GM23248 (cell line): ENCODE measurements around the gene PLCB1. TPM values are rescaled to one million over a fixed set of nuclear protein-coding genes. Genes with fewer than 3 reads are reported as not detected.
A peak's percentile ranks its signal among the peaks of the same experiment; 100 is the strongest.

ENCODE experiments used
- DNase-seq: peaks from one replicate; pipeline ENCODE4 v3.0.0-alpha.2; 2015
- H2AFZ ChIP-seq: fragments of 200-600 bp; sonication (generic); 2 replicates; pipeline ENCODE4 v1.6.1; 2016; ENCODE audit warnings: antibody characterized with exemption
- H3F3A ChIP-seq: fragments of 200-600 bp; sonication (generic); 2 replicates; pipeline ENCODE4 v1.6.1; 2016; ENCODE audit warnings: mild to moderate bottlenecking, antibody characterized with exemption, mixed run types; ENCODE audit not compliant: insufficient read depth
- H3K27ac ChIP-seq: fragments of 200-600 bp; sonication (generic); 2 replicates; pipeline ENCODE4 v1.5.1; 2016; ENCODE audit warnings: mild to moderate bottlenecking
- H3K27me3 ChIP-seq: fragments of 200-600 bp; sonication (generic); replicated peaks from 2 replicates; pipeline ENCODE4 v1.6.1; 2016; ENCODE audit warnings: mild to moderate bottlenecking; ENCODE audit not compliant: insufficient read depth
- H3K36me3 ChIP-seq: fragments of 200-600 bp; sonication (generic); 2 replicates; pipeline ENCODE4 v1.6.1; 2016; ENCODE audit warnings: low read depth, mild to moderate bottlenecking
- H3K4me1 ChIP-seq: fragments of 200-600 bp; sonication (generic); 2 replicates; pipeline ENCODE4 v1.6.1; 2016; ENCODE audit warnings: mild to moderate bottlenecking; ENCODE audit not compliant: insufficient read depth
- H3K4me2 ChIP-seq: fragments of 200-600 bp; sonication (generic); one replicate; pipeline ENCODE4 v1.6.1; 2016; ENCODE audit warnings: mild to moderate bottlenecking; ENCODE audit not compliant: unreplicated experiment
- H3K4me3 ChIP-seq: fragments of 200-600 bp; sonication (generic); 2 replicates; pipeline ENCODE4 v1.5.1; 2016; ENCODE audit warnings: mild to moderate bottlenecking
- H3K79me2 ChIP-seq: fragments of 200-600 bp; sonication (generic); 2 replicates; pipeline ENCODE4 v1.6.1; 2016; ENCODE audit warnings: mild to moderate bottlenecking; ENCODE audit not compliant: insufficient read depth
- H3K9ac ChIP-seq: fragments of 200-600 bp; sonication (generic); 2 replicates; pipeline ENCODE4 v1.6.1; 2016; ENCODE audit warnings: mild to moderate bottlenecking
- H3K9me2 ChIP-seq: fragments of 200-600 bp; sonication (generic); 2 replicates; pipeline ENCODE4 v1.6.1; 2016; ENCODE audit warnings: mixed run types, mild to moderate bottlenecking, moderate library complexity; ENCODE audit not compliant: insufficient read depth
- H3K9me3 ChIP-seq: fragments of 200-600 bp; sonication (generic); one replicate; pipeline ENCODE4 v1.6.1; 2017; ENCODE audit warnings: low read depth
- H4K20me1 ChIP-seq: fragments of 200-600 bp; sonication (generic); 2 replicates; pipeline ENCODE4 v1.6.0; 2016; ENCODE audit not compliant: insufficient read depth
- EZH2 ChIP-seq: fragments of 200-600 bp; sonication (generic); IDR thresholded peaks from 2 replicates; pipeline ENCODE4 v1.6.1; 2018; ENCODE audit warnings: antibody characterized with exemption, mild to moderate bottlenecking; ENCODE audit not compliant: insufficient read depth, poor library complexity, severe bottlenecking
- EZH2phosphoT487 ChIP-seq: fragments of 200-600 bp; sonication (generic); IDR thresholded peaks from 2 replicates; pipeline ENCODE4 v1.6.1; 2018; ENCODE audit warnings: antibody characterized with exemption, moderate library complexity, mild to moderate bottlenecking, low read depth; ENCODE audit not compliant: insufficient read depth
- WGBS, 2 experiments: methylation state at CpG; one replicate each; pipeline ENCODE4 v1.1.6; 2015 to 2017; ENCODE audit warnings: low lambda C conversion rate in 2 of 2, low coverage in 1 of 2; ENCODE audit errors: missing lambda C conversion rate in 2 of 2; 5-methylcytosine and 5-hydroxymethylcytosine counted together
- in situ Hi-C: fragments of 300-500 bp; cut with MboI; formaldehyde crosslinking; loops from 2 replicates; pipeline ENCODE4 v1.15.0; 2020
- polyA plus RNA-seq: library from polyadenylated mRNA; unstranded; fragments of >200 nt; fragmentation: Nextera tagmentation; extraction: Ambion mirVana; gene quantifications from 2 replicates; pipeline ENCODE4 v1.2.1, GENCODE V29; 2016
- total RNA-seq: library from RNA; depleted of rRNA; stranded (reverse); fragments of >200 nt; shearing (Covaris generic); gene quantifications from 2 replicates; pipeline ENCODE4 v1.2.3, GENCODE V29; 2014

Gene PLCB1
- total and polyA plus RNA-seq, 2 experiments from 2014 or later, result 3.7 to 12.8 TPM

DNA sequence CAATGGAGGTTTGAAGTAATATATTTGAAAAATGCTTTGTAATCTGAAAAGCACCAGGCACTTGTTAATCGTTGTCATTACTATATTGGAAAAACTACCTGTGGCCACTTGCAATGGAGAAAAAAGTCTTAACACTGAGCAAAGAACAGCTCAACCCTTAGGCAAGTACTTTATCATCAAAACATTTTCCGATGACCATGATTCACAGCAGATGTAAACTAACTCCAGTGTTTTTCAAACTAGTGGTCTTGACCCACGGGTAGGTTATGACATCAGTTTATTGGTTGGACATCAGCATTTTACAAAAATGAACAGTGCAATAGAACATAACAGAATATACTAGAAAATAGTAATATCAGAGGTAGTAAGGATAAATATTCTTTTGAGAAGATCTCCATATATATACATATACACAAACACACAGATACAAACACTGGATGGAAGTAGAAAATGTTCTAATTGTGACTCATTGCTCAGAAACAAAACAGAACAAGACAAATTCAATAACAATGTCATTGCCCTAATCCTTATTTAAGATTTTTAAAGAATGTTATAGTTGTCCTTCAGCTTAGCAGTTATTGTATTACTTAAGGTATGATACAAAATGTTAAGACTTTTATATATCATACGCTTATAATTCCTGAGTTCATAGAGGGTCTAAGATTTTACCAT lies 123.0 kb downstream of the PLCB1 start:
- no peak overlapping the region for H2AFZ ChIP-seq
- H3K4me3 ChIP-seq, result no peak overlapping the region
- H3K9me2 ChIP-seq, result no peaks in the 10 kb centered on the region
- DNase-seq, result peak; percentile 18
- no peak overlapping the region for H3K9ac ChIP-seq
- H3K9me3 ChIP-seq, result no peaks in the 10 kb centered on the region
- H3K27ac ChIP-seq, result no peak overlapping the region
- no peaks in the 10 kb centered on the region for H3K4me1 ChIP-seq
- peaks cover 10% of the 10 kb centered on the region for H3F3A ChIP-seq
- H3K36me3 ChIP-seq, result no peaks in the 10 kb centered on the region
- TF ChIP-seq EZH2, result no peak
- no peak for TF ChIP-seq EZH2phosphoT487
- 79 to 87% methylated on average over 4 of the region's 4 CpGs for WGBS, 2 experiments
- no peaks in the 10 kb centered on the region for H3K79me2 ChIP-seq
- no peaks in the 10 kb centered on the region for H4K20me1 ChIP-seq
- no peak overlapping the region for H3K4me2 ChIP-seq
- in situ Hi-C loops, result no loop called here
- no peaks in the 10 kb centered on the region for H3K27me3 ChIP-seq

DNA sequence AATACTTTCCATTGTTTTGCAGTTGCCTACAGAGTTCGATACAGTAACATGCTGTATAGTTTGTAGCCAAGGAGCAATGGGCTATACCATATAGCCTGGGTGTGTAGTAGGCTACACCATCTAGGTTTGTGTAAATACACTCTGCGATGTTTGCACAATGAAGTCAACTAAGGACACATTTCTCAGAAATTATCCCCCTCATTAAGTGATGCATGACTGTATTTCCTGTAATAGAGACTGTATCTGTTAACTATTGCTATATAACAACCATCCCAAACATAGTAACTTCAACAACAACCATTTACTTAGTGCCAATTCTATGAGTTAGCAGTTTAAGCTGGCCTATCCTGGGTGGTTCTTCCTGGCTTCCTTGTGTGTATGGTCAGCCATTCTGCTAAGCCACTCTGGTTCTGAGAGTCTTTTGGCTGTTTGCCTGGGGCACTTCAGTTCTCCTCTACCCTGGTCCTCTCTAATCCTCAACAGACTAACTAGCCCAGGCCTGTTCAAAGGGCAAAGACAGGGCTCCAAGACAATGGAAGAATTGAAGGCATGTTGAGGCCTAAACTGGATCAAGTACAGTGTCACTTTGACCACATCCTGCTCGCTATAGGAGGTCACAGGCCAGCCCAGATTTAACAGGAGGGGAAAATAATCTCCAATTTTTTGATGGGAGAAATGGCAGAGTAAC lies 124.0 kb downstream of the PLCB1 start:
- Histone ChIP-seq H3K27ac (no peak overlapping the region), H3K9ac (no peak overlapping the region), H3K9me2 (no peaks in the 10 kb centered on the region), H3F3A (peaks cover 10% of the 10 kb centered on the region), H3K79me2 (no peaks in the 10 kb centered on the region), H3K27me3 (no peaks in the 10 kb centered on the region), H3K4me3 (no peak overlapping the region), H4K20me1 (no peaks in the 10 kb centered on the region), H3K9me3 (no peaks in the 10 kb centered on the region), H3K4me2 (no peak overlapping the region), H3K36me3 (no peaks in the 10 kb centered on the region), H3K4me1 (no peaks in the 10 kb centered on the region), H2AFZ (no peak overlapping the region)
- no peak for DNase-seq
- no peak for TF ChIP-seq EZH2phosphoT487
- no peak for TF ChIP-seq EZH2
- in situ Hi-C loops, result no loop called here
- 80 to 84% methylated on average over 3 of the region's 3 CpGs for WGBS, 2 experiments

DNA sequence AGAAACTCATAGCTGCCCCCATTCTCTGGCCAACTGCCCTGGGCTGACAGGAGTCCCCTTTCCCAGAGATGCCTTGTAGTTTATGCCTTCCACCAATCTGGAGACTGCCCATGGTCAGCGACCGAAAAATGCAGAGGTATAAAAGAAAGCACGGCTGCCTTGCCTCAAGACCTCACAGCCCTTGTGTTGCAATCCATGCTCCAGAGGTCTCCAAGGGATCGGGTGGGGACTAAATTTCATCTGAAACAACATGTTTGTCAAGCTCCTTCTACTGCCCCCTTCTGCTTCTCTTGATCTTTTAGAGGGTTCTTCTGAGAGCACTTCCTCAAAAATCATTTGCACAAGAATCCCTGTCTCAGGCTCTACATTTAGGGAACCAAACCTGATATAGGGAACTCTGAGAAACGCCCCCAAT lies 128.8 kb downstream of the PLCB1 start:
- Histone ChIP-seq H3K79me2 (no peaks in the 10 kb centered on the region), H3K9me3 (no peaks in the 10 kb centered on the region), H4K20me1 (no peaks in the 10 kb centered on the region), H3K9me2 (no peaks in the 10 kb centered on the region), H3F3A (no peaks in the 10 kb centered on the region), H3K4me2 (no peak overlapping the region), H3K4me3 (no peak overlapping the region), H3K9ac (no peak overlapping the region), H2AFZ (no peak overlapping the region), H3K27ac (no peak overlapping the region), H3K4me1 (no peaks in the 10 kb centered on the region), H3K36me3 (no peaks in the 10 kb centered on the region), H3K27me3 (no peaks in the 10 kb centered on the region)
- in situ Hi-C loops, result no loop called here
- no peak for DNase-seq
- no peak for TF ChIP-seq EZH2phosphoT487
- TF ChIP-seq EZH2, result no peak
- WGBS, 2 experiments, result 77 to 80% methylated on average over 5 of the region's 5 CpGs

DNA sequence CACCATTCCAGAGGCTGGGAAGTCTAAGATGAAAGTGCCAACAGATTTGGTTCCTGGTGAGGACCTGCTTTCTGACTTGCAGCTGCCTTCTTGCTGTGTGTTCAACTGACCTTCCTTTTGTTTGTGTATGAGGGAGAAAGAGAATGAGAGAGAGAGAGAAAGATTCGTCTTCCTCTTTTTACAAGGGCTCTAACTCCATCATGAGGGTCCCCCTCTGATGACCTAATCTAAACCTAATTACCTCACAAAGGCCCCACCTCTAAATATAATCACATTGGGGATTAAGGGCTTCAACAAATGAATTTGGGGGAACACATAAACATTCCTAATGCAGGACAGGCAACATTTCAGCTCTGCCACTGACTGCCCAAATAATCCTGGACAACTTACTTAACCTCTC lies 130.7 kb downstream of the PLCB1 start:
- in situ Hi-C loops, result no loop called here
- Histone ChIP-seq H3K36me3 (no peaks in the 10 kb centered on the region), H3F3A (no peaks in the 10 kb centered on the region), H3K79me2 (no peaks in the 10 kb centered on the region), H4K20me1 (no peaks in the 10 kb centered on the region), H3K9ac (no peak overlapping the region), H3K9me3 (no peaks in the 10 kb centered on the region), H3K27ac (no peak overlapping the region), H2AFZ (no peak overlapping the region), H3K4me2 (no peak overlapping the region), H3K9me2 (no peaks in the 10 kb centered on the region), H3K4me1 (no peaks in the 10 kb centered on the region), H3K27me3 (no peaks in the 10 kb centered on the region), H3K4me3 (no peak overlapping the region)
- TF ChIP-seq EZH2phosphoT487 (no peak), EZH2 (no peak)
- DNase-seq, result no peak
- WGBS, 2 experiments, result 93 to 100% methylated on average over 1 of the region's 1 CpG

DNA sequence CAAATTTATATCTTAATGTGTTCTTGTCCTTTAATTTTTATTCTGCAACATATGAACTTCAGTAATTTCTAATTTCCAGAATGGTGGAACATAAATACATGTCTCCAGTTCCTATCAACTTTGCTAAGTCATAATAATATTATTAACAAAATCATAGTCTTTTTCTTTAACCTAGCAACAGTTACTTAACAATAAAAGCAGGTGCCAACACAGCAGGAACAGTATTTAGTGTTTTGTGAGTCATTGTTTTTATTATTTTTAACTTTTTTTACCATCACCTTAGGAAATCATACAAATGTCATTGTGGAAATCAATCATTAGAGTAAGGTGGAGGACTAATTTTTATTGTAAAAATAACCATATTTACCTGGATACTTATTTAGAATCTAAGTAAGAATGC lies 133.5 kb downstream of the PLCB1 start:
- TF ChIP-seq EZH2phosphoT487 (no peak), EZH2 (no peak)

More for the DNA sequence above, 133.5 kb downstream of the PLCB1 start:
- H3F3A ChIP-seq, result no peaks in the 10 kb centered on the region
- no peak overlapping the region for H2AFZ ChIP-seq
- no peak overlapping the region for H3K9ac ChIP-seq
- H3K36me3 ChIP-seq, result no peaks in the 10 kb centered on the region
- H3K4me3 ChIP-seq, result no peak overlapping the region
- H3K27ac ChIP-seq, result no peak overlapping the region
- H3K4me2 ChIP-seq, result no peak overlapping the region
- no peak for DNase-seq
- no peaks in the 10 kb centered on the region for H3K9me3 ChIP-seq
- H3K9me2 ChIP-seq, result no peaks in the 10 kb centered on the region
- no peaks in the 10 kb centered on the region for H3K79me2 ChIP-seq
- in situ Hi-C loops, result no loop called here
- H3K27me3 ChIP-seq, result no peaks in the 10 kb centered on the region
- no peaks in the 10 kb centered on the region for H4K20me1 ChIP-seq
- H3K4me1 ChIP-seq, result no peaks in the 10 kb centered on the region
